Sciatic nerve (tissue), 2 donors: ENCODE results near the gene SCGB1D1. TPM values are rescaled to one million over a fixed set of nuclear protein-coding genes. Genes with fewer than 3 reads are reported as not detected.
"Not testable (repeated sequence)": the region's sequence is repeated elsewhere in the genome, so short reads cannot be mapped to it uniquely, and the experiment has no call there.

Experiments
- ATAC-seq: fragments of 200-7000 bp; cut with Tn5 transposase; one replicate; pipeline ENCODE4 v1.9.1; 2020; ENCODE audit warnings: mild to moderate bottlenecking, moderate library complexity
- DNase-seq: peaks from one replicate; pipeline ENCODE4 v3.0.0-alpha.2; 2020; ENCODE audit warnings: low spot score
- intact Hi-C: fragments of 100-400 bp; cut with DNase I; formaldehyde crosslinking; loops from one replicate; pipeline ENCODE4 v1.14.2; 2022
- total RNA-seq: library from RNA; stranded (reverse); fragmentation: NEBNext Ultra II Directional; extraction: Animal tissue kit (Norgen Biotek cat#: 25700); gene quantifications from one replicate; pipeline ENCODE4 v1.2.1, GENCODE V29; 2021
- donor health status: DM: no; HTN: no; CAD: no.
- donor health status: DM: no; HTN: no; CAD: no.

SCGB1D1 gene
- total RNA-seq, 1 donor from 2014 or later: not detected

DNA sequence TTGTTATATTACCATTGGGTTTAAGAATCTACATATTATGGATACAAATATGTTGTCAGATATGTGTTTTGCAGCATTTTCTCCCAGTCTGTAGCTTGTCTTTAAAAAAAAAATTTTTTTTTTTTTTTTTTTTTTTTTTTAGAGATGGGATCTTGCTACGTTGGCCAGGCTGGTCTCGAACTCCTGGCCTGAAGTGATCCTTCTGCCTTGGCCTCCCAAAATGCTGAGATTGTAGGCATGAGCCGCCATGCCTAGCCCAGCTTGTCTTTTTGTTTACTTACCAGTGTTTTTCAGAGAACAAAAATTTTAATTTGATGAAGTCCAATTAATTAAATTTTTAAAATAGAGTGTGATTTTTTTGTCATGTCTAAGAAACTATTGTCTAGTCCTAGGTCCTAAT lies 36.4 kb upstream of the SCGB1D1 start:
- DNase-seq (no peak), ATAC-seq (no peak)
- intact Hi-C loops: no loop called here

- DNase-seq (no peak), ATAC-seq (no peak)
- intact Hi-C loops: no loop called here
Measured at GRCh38 chr11:62157603-62158002, 32.4 kb upstream of the SCGB1D1 start.

DNA sequence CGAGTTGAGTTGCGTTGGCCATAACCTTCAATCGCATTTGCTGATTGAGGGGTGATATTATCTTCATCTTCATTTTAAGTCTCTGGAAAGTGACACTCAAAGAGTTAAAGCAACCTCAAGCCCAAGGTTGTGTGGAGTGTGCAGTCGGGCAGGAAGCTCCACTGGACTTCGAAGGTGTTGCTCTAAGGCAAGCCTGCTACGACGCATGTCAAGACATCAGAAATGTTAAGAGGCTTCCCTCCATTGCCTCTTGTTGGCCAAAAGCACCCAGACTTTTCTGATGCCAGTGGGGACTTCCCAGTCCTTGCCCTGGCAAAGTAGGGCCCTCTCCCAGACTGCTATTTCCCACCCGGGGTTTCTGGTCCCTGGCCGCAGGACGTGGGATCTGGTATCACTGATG lies 23.6 kb upstream of the SCGB1D1 start:
- ATAC-seq (no peak), DNase-seq (no peak)
- intact Hi-C loops: no loop called here

DNA sequence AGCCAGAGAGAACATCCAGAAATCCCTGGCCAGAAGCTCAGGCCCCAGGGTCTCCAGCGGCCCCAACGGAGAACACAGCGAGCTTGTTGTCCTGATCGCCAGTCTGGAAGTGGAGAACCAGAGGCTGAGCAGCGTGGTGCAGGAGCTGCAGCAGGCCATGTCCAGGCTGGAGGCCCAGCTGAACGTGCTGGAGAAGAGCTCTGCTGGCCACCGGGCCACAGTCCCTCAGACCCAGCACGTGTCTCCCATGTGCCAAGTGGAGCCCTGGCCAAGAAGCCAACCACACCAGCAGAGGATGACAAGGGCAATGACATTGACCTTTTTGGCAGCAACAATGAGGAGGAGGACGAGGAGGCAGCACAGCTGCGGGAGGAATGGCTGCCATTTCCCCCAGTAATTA lies 20.6 kb upstream of the SCGB1D1 start:
- intact Hi-C loops: no loop called here
- peak; percentile 28 for ATAC-seq
- no peak for DNase-seq

DNA sequence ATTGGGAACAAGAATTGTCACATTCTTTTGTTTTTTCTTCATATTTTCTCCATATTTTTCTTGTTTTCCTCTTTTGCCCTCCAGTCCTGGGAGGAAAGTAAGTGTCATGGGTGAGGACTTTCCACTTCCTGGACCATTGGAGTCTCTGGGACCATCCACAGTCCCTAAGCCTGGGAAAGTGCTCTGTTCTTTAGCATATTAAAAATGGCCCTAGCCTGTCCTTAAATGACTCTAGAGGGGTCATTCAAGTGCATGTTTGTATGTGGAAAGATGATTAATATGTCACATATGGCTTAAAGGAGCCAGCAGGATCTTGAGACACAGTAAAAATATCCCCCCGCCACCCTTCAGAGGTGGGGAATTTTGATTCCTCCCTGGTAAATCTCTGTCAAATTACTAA lies 20.1 kb upstream of the SCGB1D1 start:
- intact Hi-C loops: no loop called here
- no peak for DNase-seq
- no peak for ATAC-seq

- intact Hi-C loops: no loop called here
- ATAC-seq (peak; percentile 84), DNase-seq (peak; percentile 87)
Measured at GRCh38 chr11:62171261-62171723, 18.7 kb upstream of the SCGB1D1 start.

- intact Hi-C loops: no loop called here
- ATAC-seq (no peak), DNase-seq (no peak)
Measured at GRCh38 chr11:62172294-62172693, 17.7 kb upstream of the SCGB1D1 start.

DNA sequence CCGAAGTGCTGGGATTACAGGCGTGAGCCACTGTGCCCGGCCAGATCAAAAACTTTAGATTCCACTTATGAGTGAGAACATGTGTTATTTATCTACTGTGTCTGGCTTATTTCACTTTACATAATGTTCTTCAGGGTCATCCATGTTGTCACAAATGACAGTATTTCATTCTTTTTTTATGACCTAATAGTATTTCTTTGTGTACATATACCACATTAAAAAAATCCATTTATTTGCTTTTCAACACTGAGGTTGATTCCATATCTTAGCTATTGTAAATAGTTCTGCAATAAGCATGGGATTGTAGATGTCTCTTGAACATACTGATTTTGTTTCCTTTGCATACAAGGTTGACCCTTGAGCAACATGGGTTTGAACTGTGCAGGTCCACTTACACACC lies 13.2 kb upstream of the SCGB1D1 start:
- ATAC-seq (no peak), DNase-seq (no peak)
- intact Hi-C loops: no loop called here

GRCh38 chr11:62179995-62180394 lies 10.0 kb upstream of the SCGB1D1 start:
- DNase-seq: no peak
- ATAC-seq: no peak
- intact Hi-C loops: no loop called here

DNA sequence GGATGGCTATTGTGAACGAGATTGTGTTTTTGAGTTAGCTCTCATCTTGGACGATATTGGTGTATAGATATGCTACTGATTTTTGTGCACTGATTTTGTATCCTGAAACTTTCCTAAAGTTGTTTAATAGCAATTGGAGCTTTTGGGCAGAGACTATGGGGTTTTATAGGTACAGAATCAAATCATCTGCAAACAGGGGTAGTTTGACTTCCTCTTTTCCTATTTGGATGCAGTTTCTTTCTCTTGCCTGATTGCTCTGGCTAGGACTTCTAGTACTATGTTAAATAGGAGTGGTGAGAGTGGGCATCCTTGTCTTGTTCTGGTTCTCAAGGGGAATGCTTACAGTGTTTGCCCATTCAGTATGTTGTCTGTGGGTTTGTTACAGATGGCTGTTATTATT lies 8.9 kb upstream of the SCGB1D1 start:
- intact Hi-C loops: no loop called here
- DNase-seq (no peak), ATAC-seq (no peak)

- DNase-seq (no peak), ATAC-seq (no peak)
- intact Hi-C loops: no loop called here
Measured at GRCh38 chr11:62182147-62182891, 7.7 kb upstream of the SCGB1D1 start.

GRCh38 chr11:62186195-62186594 lies 3.8 kb upstream of the SCGB1D1 start:
- intact Hi-C loops: loop anchor here (5.0 kb wide), 1 partner anchor 1484 kb away; no protein-coding TSS in a partner anchor
- DNase-seq (no peak), ATAC-seq (no peak)

- intact Hi-C loops: no loop called here
- DNase-seq (no peak), ATAC-seq (no peak)
Measured at GRCh38 chr11:62193952-62194351, 3.9 kb downstream of the SCGB1D1 start.

GRCh38 chr11:62195010-62195409 lies 5.0 kb downstream of the SCGB1D1 start:
- intact Hi-C loops, ATAC-seq, DNase-seq: not testable (repeated sequence)

GRCh38 chr11:62195945-62196344 lies 5.9 kb downstream of the SCGB1D1 start:
- DNase-seq (no peak), ATAC-seq (no peak)
- intact Hi-C loops: no loop called here

GRCh38 chr11:62197400-62197799 lies 7.4 kb downstream of the SCGB1D1 start:
- not testable (repeated sequence) for ATAC-seq, DNase-seq

GRCh38 chr11:62201376-62201775 lies 11.4 kb downstream of the SCGB1D1 start:
- intact Hi-C loops: no loop called here
- ATAC-seq (no peak), DNase-seq (no peak)

More at GRCh38 chr11:62197400-62197799, 7.4 kb downstream of the SCGB1D1 start:
- intact Hi-C loops: not testable (repeated sequence)

GRCh38 chr11:62202910-62203309 lies 12.9 kb downstream of the SCGB1D1 start:
- intact Hi-C loops: no loop called here
- ATAC-seq: no peak
- no peak for DNase-seq

DNA sequence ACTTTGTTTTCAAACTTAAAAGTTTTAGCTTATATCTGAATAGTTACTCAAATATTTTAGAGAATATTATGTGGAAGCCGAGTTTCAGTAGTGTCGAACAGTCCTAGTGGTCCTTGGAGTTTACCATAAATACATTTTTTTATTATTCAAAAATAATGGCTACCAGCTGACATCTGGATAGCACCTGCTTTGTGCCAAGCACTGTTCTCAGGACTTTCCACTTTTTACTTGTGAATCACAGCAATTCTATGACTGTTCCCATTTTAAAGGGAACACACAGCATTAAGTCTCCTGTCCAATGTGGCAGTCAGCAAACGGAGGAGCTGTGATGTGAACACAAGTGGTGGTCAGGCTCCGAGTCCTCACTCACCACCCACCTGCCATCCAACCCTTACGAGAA lies 14.4 kb downstream of the SCGB1D1 start:
- intact Hi-C loops: no loop called here
- DNase-seq (no peak), ATAC-seq (no peak)

DNA sequence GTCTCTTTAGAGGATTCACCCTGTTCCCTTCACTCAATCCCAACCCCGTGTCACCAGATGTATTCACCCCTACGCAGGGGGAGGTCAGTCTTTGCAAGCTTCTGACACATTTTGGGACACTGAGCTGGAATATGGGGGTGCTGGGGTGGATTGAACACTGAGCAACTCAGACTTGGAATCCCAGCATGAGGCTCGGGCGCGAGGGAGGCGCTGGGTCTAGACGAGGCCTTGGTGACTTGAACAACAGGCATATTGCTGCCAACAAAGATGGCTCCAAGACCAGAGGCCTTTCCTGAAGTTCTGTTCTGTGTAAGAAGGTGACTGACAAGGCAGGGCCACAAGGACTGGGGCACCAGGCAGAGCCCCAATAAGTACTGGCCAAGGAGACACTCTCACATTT lies 15.4 kb downstream of the SCGB1D1 start:
- intact Hi-C loops: no loop called here
- DNase-seq (no peak), ATAC-seq (no peak)
